Measurements from ENCODE around the gene A4GNT.

DNA sequence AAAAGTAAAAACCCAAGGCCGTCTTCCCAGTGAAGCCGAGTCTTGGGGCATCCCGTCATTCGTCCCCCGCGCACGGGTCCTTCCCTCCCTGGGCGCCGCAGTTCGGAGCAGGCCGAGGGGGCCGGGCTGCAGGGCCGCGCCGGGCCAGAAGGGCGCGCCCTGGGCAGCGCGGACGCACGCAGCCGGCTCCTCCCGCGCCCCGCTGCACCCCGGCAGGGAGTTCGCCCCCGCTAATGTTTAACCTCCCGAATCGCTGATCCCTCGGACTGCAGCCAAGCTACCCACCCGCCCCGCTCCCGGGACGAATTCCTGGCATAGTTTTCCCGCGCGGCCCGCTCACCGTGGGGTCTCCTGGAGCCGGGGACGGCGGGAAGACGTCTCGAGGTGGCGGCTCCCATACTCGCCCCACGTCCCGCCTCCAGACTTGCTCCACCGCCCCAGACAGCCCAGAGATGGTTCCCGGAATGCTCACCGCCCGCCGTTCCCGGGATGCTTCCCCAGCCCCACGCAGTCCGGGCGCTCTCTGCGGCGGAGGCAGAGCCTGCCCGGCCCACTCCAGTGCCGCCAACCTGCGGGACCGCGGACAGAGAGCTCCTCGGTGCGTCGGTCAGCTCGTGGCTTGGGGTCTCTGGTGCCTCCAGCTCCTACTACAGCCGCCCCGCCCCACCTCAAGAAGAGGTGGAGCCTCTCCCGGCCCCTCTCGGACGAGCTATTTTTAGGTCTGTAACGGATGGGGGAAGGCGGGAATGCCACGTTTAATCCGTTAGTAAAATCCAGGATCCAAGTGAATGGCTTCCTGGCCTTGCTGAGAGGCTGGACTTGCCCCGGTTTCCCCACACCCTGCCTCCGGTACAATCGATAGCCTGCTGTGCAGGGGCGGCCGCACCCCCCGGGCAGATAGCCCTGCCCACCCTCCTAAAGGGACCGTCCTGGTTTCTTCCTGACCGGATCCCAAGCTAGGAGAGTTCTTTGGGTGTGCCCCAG, 16.9 kb downstream of the A4GNT start, which contains the start of gene DZIP1L:
- TF ChIP-seq POLR2AphosphoS5 (IDR thresholded peaks at IDR 0.05; ENCODE audit: borderline replicate concordance, low read depth, low read length): peak; percentile 46; the same call in 1 of the 2 replicates
- TF ChIP-seq EZH2 (IDR thresholded peaks at IDR 0.05): no peak
